GM12878 (cell line): ENCODE results near the gene TMED10. TPM values are rescaled to one million over a fixed set of nuclear protein-coding genes. Genes with fewer than 3 reads are reported as not detected.
A peak's percentile ranks its signal among the peaks of the same experiment; 100 is the strongest.

Experiments
- ATAC-seq: fragments of 200-7000 bp; cut with Tn5 transposase; 3 replicates; pipeline ENCODE4 v1.9.1; 2020; ENCODE audit warnings: mild to moderate bottlenecking, moderate library complexity
- BruUV-seq: library from RNA; stranded (reverse); fragments of 400-500 nt; replicated peaks from 2 replicates; lab custom pipeline; 2021; lab: Mats Ljungman, UMichigan
- CTCF ChIA-PET: fragments of 300-600 bp; sonication (Branson Sonifier 250); formaldehyde crosslinking; extraction: SDS; loops from one replicate; lab custom pipeline; 2021; ENCODE audit warnings: inconsistent platforms; lab: Yijun Ruan, JAX
- POLR2A ChIA-PET: fragments of 350-600 bp; formaldehyde crosslinking; extraction: SDS; loops from one replicate; lab custom pipeline; 2021; ENCODE audit warnings: inconsistent platforms; lab: Charles Lee
- RAD21 ChIA-PET: fragments of 300-600 bp; sonication (Branson Sonifier 250); formaldehyde crosslinking; loops from one replicate; lab custom pipeline; 2023; ENCODE audit warnings: antibody characterized with exemption; ENCODE audit not compliant: unreplicated experiment; lab: Charles Lee
- SMC1A ChIA-PET: fragments of 300-600 bp; sonication (Branson Sonifier 250); formaldehyde crosslinking; loops from one replicate; lab custom pipeline; 2023; ENCODE audit not compliant: unreplicated experiment, uncharacterized antibody; lab: Charles Lee
- DNase-seq: peaks from one replicate; pipeline ENCODE4 v3.0.0-alpha.2; 2011; ENCODE audit warnings: low read depth, low spot score
- FAIRE-seq: peaks from 3 replicates; lab custom pipeline; 2011; peaks lifted over from hg19 to GRCh38; lab: Jason Lieb, UNC
- H2AFZ ChIP-seq: 2 replicates; pipeline ENCODE4 v1.6.0; 2011; ENCODE audit warnings: low read depth, low read length, control low read depth; ENCODE audit not compliant: control insufficient read depth
- H3K27ac ChIP-seq: 2 replicates; pipeline ENCODE4 v1.5.1; 2011; ENCODE audit warnings: control low read depth; ENCODE audit not compliant: control insufficient read depth, insufficient read depth
- H3K27me3 ChIP-seq, 2 experiments: replicated peaks in 1 of 2; 2 replicates each; pipeline versions ENCODE4 v1.6.0 to v1.6.1; 2011; ENCODE audit warnings: low read length in 1 of 2; ENCODE audit not compliant: control insufficient read depth in 2 of 2, insufficient read depth in 2 of 2
- H3K36me3 ChIP-seq, 2 experiments: 2 replicates each; pipeline ENCODE4 v1.5.1; 2011; ENCODE audit warnings: low read length in 1 of 2; ENCODE audit not compliant: control insufficient read depth in 2 of 2, insufficient read depth in 2 of 2
- H3K4me1 ChIP-seq: 2 replicates; pipeline ENCODE4 v1.6.1; 2011; ENCODE audit warnings: mild to moderate bottlenecking, low read length, moderate library complexity, mixed read lengths; ENCODE audit not compliant: control insufficient read depth, insufficient read depth
- H3K4me2 ChIP-seq: 2 replicates; pipeline ENCODE4 v1.6.0; 2011; ENCODE audit warnings: control low read depth; ENCODE audit not compliant: control insufficient read depth, insufficient read depth
- H3K4me3 ChIP-seq: fragments of 200-600 bp; sonication (generic); 2 replicates; pipeline ENCODE4 v1.5.1; 2016
- H3K79me2 ChIP-seq: 2 replicates; pipeline ENCODE4 v1.6.0; 2011; ENCODE audit warnings: low read length; ENCODE audit not compliant: control insufficient read depth, insufficient read depth
- H3K9ac ChIP-seq: 2 replicates; pipeline ENCODE4 v1.8.0; 2011; ENCODE audit warnings: low read length, control low read depth, mixed read lengths; ENCODE audit not compliant: control insufficient read depth, insufficient read depth
- H3K9me3 ChIP-seq: replicated peaks from 3 replicates; pipeline ENCODE4 v1.5.1; 2011; ENCODE audit warnings: mild to moderate bottlenecking, low read length; ENCODE audit not compliant: control insufficient read depth, insufficient read depth
- H4K20me1 ChIP-seq: 2 replicates; pipeline ENCODE4 v1.6.0; 2011; ENCODE audit not compliant: control insufficient read depth, insufficient read depth
- CHD1 ChIP-seq: IDR thresholded peaks from 2 replicates; pipeline ENCODE4 v1.6.1; 2012; ENCODE audit warnings: low read depth, low read length, improper control_type of control experiment
- EP300 ChIP-seq, 2 experiments: fragments of 150-350 bp in 1 of 2; IDR thresholded peaks; 2 replicates each; pipeline ENCODE4 v1.6.1; 2011 to 2012; ENCODE audit warnings: low read depth in 2 of 2, low read length in 2 of 2, borderline replicate concordance in 1 of 2, improper control_type of control experiment in 1 of 2, inconsistent platforms in 1 of 2; ENCODE audit not compliant: control insufficient read depth in 1 of 2
- HCFC1 ChIP-seq: fragments of 150-350 bp; IDR thresholded peaks from 2 replicates; pipeline ENCODE4 v1.6.1; 2014; ENCODE audit warnings: low read length
- POLR2AphosphoS5 ChIP-seq: IDR thresholded peaks from 2 replicates; pipeline ENCODE4 v1.6.1; 2011; ENCODE audit warnings: mild to moderate bottlenecking, low read length, inconsistent platforms
- RUNX3 ChIP-seq: IDR thresholded peaks from 2 replicates; pipeline ENCODE4 v1.6.1; 2012; ENCODE audit warnings: low read length, inconsistent platforms
- SIX5 ChIP-seq: IDR thresholded peaks from 2 replicates; pipeline ENCODE4 v1.6.1; 2011; ENCODE audit warnings: mild to moderate bottlenecking, low read depth, low read length, moderate library complexity; ENCODE audit not compliant: severe bottlenecking
- SP1 ChIP-seq: IDR thresholded peaks from one replicate; pipeline ENCODE4 v1.6.1; 2011; ENCODE audit warnings: low read depth, low read length
- TAF1 ChIP-seq: IDR thresholded peaks from 2 replicates; pipeline ENCODE4 v1.6.1; 2011; ENCODE audit warnings: mild to moderate bottlenecking, low read depth, low read length, borderline replicate concordance
- TCF3 ChIP-seq: IDR thresholded peaks from 2 replicates; pipeline ENCODE4 v1.6.1; 2012; ENCODE audit warnings: low read depth, mild to moderate bottlenecking, low read length, borderline replicate concordance; ENCODE audit not compliant: insufficient read depth
- WGBS: methylation state at CpG from one replicate; pipeline ENCODE4 v1.1.6; 2016; ENCODE audit warnings: low lambda C conversion rate; ENCODE audit not compliant: insufficient replicate concordance, insufficient coverage; ENCODE audit errors: missing lambda C conversion rate; 5-methylcytosine and 5-hydroxymethylcytosine counted together
- in situ Hi-C: fragments of 300-500 bp; cut with MboI; formaldehyde crosslinking; loops from 9 replicates; pipeline ENCODE4 v1.14.3; 2018; ENCODE audit warnings: mixed read lengths
- intact Hi-C: fragments of 100-400 bp; cut with micrococcal nuclease; formaldehyde crosslinking; loops from one replicate; pipeline ENCODE4 v1.14.2; 2022; ENCODE audit not compliant: unreplicated experiment
- polyA plus RNA-seq, 11 experiments: library from polyadenylated mRNA; depleted of rRNA in 4 of 11; unstranded in 6 of 11; stranded (reverse) in 5 of 11; fragments of >200 nt; fragmentation: Nextera tagmentation in 4 of 11; fragmentation: Illumina TruSeq in 1 of 11; extraction: Ambion mirVana in 4 of 11; extraction: Trizol in 1 of 11; gene quantifications; 1 replicate in 1 of 11; 2 replicates in 10 of 11; pipeline versions ENCODE4 v1.2.1 to v1.2.3, GENCODE V29; 2011 to 2016; ENCODE audit warnings: inconsistent platforms in 2 of 11, missing spikeins in 2 of 11, low read depth in 1 of 11
- total RNA-seq, 4 experiments: library from RNA; depleted of rRNA in 3 of 4; stranded (reverse); fragments of >200 nt in 3 of 4; fragmentation: Illumina TruSeq in 1 of 4; extraction: Trizol in 1 of 4; gene quantifications; 2 replicates each; pipeline versions ENCODE4 v1.2.1 to v1.2.3, GENCODE V29; 2013 to 2021
- TF ChIP-seq, protein P1 (sequence below): fragments of 150-350 bp; IDR thresholded peaks from 2 replicates; pipeline ENCODE4 v1.6.1; 2014; ENCODE audit warnings: mild to moderate bottlenecking, low read depth, low read length
- TF ChIP-seq, protein P2 (sequence below): fragments of 450-650 bp; IDR thresholded peaks from 2 replicates; pipeline ENCODE4 v1.6.1; 2014; ENCODE audit warnings: mild to moderate bottlenecking
- TF ChIP-seq, protein P3 (sequence below): fragments of 450-650 bp; formaldehyde crosslinking; IDR thresholded peaks from 2 replicates; pipeline ENCODE4 v1.4.0; 2020; ENCODE audit warnings: mild to moderate bottlenecking, moderate library complexity

Gene TMED10
- total and polyA plus RNA-seq, 10 of the 15 experiments (the other 5 are each of a cell fraction or from before 2014, with no cell fraction given), result 99.8 to 270 (median 180) TPM

DNA sequence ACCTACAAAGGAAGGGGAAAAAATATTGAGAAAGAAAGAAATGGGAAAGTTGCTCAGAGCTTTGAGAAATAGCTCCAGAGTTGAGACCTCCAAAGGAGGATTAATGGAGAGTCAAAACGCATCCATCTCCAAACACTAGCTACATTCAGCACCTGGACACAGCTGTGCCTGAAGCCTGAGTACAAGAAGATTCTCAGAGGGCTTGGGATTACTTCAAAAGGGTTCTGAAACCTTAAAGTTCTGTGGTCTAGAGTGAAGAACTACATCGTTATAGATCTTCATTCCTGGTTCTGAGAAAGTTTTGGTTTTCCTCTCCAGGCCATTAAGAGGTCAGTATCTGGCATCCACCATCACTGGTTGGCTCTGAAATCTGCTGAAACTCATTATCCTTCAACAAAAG is 10.5 kb upstream of the TMED10 start:
- peaks cover 25% of the 10 kb centered on the region for H3K4me1 ChIP-seq
- BruUV-seq, result no TSS peak
- DNase-seq (no peak), ATAC-seq (no peak)
- no peaks in the 10 kb centered on the region for H3K79me2 ChIP-seq
- no peak overlapping the region for H3K4me2 ChIP-seq
- intact Hi-C loops (no loop called here), in situ Hi-C loops (no loop called here)
- H3K27ac ChIP-seq, result no peak overlapping the region
- ChIA-PET POLR2A (no interaction called here), RAD21 (no interaction called here), SMC1A (no interaction called here), CTCF (no interaction called here)
- H3K9me3 ChIP-seq, result no peaks in the 10 kb centered on the region
- H3K4me3 ChIP-seq, result no peak overlapping the region
- H4K20me1 ChIP-seq, result no peaks in the 10 kb centered on the region
- no peak overlapping the region for H2AFZ ChIP-seq
- no peaks in the 10 kb centered on the region for H3K36me3 ChIP-seq
- TF ChIP-seq TCF3 (peak; percentile 46; the same call in 1 of the 2 replicates), SIX5 (no peak), TAF1 (no peak), SP1 (no peak), POLR2AphosphoS5 (no peak), RUNX3 (peak; percentile 22), CHD1 (no peak), HCFC1 (no peak), EP300 (IDR thresholded peaks at IDR 0.05; ENCODE audit: borderline replicate concordance in 1 of 2, control insufficient read depth in 1 of 2, low read depth in 2 of 2, low read length in 2 of 2) (no peak)
- TF ChIP-seq, protein P1, sequence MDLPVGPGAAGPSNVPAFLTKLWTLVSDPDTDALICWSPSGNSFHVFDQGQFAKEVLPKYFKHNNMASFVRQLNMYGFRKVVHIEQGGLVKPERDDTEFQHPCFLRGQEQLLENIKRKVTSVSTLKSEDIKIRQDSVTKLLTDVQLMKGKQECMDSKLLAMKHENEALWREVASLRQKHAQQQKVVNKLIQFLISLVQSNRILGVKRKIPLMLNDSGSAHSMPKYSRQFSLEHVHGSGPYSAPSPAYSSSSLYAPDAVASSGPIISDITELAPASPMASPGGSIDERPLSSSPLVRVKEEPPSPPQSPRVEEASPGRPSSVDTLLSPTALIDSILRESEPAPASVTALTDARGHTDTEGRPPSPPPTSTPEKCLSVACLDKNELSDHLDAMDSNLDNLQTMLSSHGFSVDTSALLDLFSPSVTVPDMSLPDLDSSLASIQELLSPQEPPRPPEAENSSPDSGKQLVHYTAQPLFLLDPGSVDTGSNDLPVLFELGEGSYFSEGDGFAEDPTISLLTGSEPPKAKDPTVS, result no peak
- TF ChIP-seq, protein P2, sequence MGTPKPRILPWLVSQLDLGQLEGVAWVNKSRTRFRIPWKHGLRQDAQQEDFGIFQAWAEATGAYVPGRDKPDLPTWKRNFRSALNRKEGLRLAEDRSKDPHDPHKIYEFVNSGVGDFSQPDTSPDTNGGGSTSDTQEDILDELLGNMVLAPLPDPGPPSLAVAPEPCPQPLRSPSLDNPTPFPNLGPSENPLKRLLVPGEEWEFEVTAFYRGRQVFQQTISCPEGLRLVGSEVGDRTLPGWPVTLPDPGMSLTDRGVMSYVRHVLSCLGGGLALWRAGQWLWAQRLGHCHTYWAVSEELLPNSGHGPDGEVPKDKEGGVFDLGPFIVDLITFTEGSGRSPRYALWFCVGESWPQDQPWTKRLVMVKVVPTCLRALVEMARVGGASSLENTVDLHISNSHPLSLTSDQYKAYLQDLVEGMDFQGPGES, result no peak
- TF ChIP-seq, protein P3, sequence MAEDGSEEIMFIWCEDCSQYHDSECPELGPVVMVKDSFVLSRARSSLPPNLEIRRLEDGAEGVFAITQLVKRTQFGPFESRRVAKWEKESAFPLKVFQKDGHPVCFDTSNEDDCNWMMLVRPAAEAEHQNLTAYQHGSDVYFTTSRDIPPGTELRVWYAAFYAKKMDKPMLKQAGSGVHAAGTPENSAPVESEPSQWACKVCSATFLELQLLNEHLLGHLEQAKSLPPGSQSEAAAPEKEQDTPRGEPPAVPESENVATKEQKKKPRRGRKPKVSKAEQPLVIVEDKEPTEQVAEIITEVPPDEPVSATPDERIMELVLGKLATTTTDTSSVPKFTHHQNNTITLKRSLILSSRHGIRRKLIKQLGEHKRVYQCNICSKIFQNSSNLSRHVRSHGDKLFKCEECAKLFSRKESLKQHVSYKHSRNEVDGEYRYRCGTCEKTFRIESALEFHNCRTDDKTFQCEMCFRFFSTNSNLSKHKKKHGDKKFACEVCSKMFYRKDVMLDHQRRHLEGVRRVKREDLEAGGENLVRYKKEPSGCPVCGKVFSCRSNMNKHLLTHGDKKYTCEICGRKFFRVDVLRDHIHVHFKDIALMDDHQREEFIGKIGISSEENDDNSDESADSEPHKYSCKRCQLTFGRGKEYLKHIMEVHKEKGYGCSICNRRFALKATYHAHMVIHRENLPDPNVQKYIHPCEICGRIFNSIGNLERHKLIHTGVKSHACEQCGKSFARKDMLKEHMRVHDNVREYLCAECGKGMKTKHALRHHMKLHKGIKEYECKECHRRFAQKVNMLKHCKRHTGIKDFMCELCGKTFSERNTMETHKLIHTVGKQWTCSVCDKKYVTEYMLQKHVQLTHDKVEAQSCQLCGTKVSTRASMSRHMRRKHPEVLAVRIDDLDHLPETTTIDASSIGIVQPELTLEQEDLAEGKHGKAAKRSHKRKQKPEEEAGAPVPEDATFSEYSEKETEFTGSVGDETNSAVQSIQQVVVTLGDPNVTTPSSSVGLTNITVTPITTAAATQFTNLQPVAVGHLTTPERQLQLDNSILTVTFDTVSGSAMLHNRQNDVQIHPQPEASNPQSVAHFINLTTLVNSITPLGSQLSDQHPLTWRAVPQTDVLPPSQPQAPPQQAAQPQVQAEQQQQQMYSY (CRISPR knock-in tag), result no peak
- TF ChIP-seq, all 136 proteins: peak for 2
- Histone ChIP-seq H3K27me3 (no peaks in the 10 kb centered on the region; a peak in 1 of 4 replicates), H3K9ac (no peak overlapping the region)
- FAIRE-seq, result no peak
- WGBS, result 40% methylated on average over 2 of the region's 2 CpGs
